K562 (cell line): ENCODE measurements around the gene MAL.

Experiments used
- KLF1 ChIP-seq: fragments of 450-650 bp; IDR thresholded peaks from 2 replicates; pipeline ENCODE4 v1.6.1; 2016; ENCODE audit warnings: missing genetic modification characterization, missing compliant biosample characterization
- PYGO2 ChIP-seq: fragments of 450-650 bp; IDR thresholded peaks from 2 replicates; pipeline ENCODE4 v1.6.1; 2016; ENCODE audit warnings: mild to moderate bottlenecking, missing genetic modification characterization, moderate library complexity, missing compliant biosample characterization
- RCOR1 ChIP-seq, 2 experiments: IDR thresholded peaks; 2 replicates each; pipeline ENCODE4 v1.6.1; 2012; ENCODE audit warnings: low read depth in 2 of 2, low read length in 2 of 2, borderline replicate concordance in 1 of 2, improper control_type of control experiment in 1 of 2
- RFX5 ChIP-seq: IDR thresholded peaks from 2 replicates; pipeline ENCODE4 v1.6.1; 2011; ENCODE audit warnings: low read depth, mild to moderate bottlenecking, improper control_type of control experiment, low read length
- SRSF1 ChIP-seq: fragments of 200-400 bp; formaldehyde crosslinking; IDR thresholded peaks from 2 replicates; pipeline ENCODE4 v1.6.1; 2017; ENCODE audit warnings: mild to moderate bottlenecking, low read depth, low read length, moderate library complexity
- YBX1 ChIP-seq: fragments of 450-650 bp; IDR thresholded peaks from 2 replicates; pipeline ENCODE4 v1.7.1; 2016; ENCODE audit warnings: mild to moderate bottlenecking
- ZNF143 ChIP-seq: sonication (generic); formaldehyde crosslinking; IDR thresholded peaks from 2 replicates; pipeline ENCODE4 v1.9.0; 2022; ENCODE audit warnings: mild to moderate bottlenecking, missing genetic modification reagents
- ZNF431 ChIP-seq: sonication (generic); formaldehyde crosslinking; IDR thresholded peaks from 2 replicates; pipeline ENCODE4 v1.8.0; 2022; ENCODE audit warnings: mild to moderate bottlenecking, missing genetic modification reagents
- TF ChIP-seq, protein P1 (sequence below), 3 experiments: IDR thresholded peaks in 2 of 3; conservative IDR thresholded peaks in 1 of 3; 2 replicates each; pipeline ENCODE4 v1.5.1; 2011 to 2012; ENCODE audit warnings: low read length in 3 of 3, mild to moderate bottlenecking in 3 of 3, control low read depth in 2 of 3, improper control_type of control experiment in 1 of 3, inconsistent platforms in 1 of 3, low read depth in 1 of 3, mixed read lengths in 1 of 3, moderate library complexity in 1 of 3; ENCODE audit not compliant: insufficient read depth in 2 of 3
- TF ChIP-seq, protein P2 (sequence below), 2 experiments: fragments of 450-650 bp; formaldehyde crosslinking in 1 of 2; IDR thresholded peaks; 2 replicates each; pipeline versions ENCODE4 v1.4.0 to v1.6.1; 2014 to 2020; ENCODE audit warnings: mild to moderate bottlenecking in 2 of 2, borderline replicate concordance in 1 of 2, low read depth in 1 of 2
- TF ChIP-seq, protein P3 (sequence below): sonication (generic); formaldehyde crosslinking; IDR thresholded peaks from 2 replicates; pipeline ENCODE4 v1.8.0; 2022; ENCODE audit warnings: mild to moderate bottlenecking, missing genetic modification reagents, borderline replicate concordance

DNA sequence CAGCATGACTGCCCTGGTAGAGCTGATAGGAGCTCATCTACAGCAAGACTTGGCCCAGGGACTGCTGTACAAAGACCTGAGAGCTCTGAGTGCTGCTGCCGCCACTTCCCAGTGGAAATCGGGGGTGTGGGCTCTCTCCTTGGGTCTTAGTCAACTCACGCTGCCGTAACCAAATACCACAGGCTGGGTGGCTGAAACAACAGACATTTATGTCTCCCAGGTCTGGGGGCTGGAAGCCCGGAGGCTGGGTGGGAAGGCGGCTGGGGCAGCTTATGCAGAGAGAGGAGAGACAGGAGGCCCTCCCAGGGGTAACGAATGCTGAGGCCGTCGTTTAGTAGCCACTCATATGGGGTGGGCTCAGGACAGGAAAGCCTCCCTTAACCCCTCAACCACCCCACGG is 15.4 kb upstream of the MAL start:
- TF ChIP-seq, protein P1, sequence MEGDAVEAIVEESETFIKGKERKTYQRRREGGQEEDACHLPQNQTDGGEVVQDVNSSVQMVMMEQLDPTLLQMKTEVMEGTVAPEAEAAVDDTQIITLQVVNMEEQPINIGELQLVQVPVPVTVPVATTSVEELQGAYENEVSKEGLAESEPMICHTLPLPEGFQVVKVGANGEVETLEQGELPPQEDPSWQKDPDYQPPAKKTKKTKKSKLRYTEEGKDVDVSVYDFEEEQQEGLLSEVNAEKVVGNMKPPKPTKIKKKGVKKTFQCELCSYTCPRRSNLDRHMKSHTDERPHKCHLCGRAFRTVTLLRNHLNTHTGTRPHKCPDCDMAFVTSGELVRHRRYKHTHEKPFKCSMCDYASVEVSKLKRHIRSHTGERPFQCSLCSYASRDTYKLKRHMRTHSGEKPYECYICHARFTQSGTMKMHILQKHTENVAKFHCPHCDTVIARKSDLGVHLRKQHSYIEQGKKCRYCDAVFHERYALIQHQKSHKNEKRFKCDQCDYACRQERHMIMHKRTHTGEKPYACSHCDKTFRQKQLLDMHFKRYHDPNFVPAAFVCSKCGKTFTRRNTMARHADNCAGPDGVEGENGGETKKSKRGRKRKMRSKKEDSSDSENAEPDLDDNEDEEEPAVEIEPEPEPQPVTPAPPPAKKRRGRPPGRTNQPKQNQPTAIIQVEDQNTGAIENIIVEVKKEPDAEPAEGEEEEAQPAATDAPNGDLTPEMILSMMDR (IDR thresholded peaks at IDR 0.05 in 2 of 3, conservative IDR thresholded peaks at IDR 0.05 in 1 of 3; ENCODE audit: insufficient read depth in 2 of 3, low read depth in 1 of 3, low read length in 3 of 3) = no peak
- TF ChIP-seq ZNF143 (CRISPR knock-in tag) = no peak
- TF ChIP-seq, protein P2, sequence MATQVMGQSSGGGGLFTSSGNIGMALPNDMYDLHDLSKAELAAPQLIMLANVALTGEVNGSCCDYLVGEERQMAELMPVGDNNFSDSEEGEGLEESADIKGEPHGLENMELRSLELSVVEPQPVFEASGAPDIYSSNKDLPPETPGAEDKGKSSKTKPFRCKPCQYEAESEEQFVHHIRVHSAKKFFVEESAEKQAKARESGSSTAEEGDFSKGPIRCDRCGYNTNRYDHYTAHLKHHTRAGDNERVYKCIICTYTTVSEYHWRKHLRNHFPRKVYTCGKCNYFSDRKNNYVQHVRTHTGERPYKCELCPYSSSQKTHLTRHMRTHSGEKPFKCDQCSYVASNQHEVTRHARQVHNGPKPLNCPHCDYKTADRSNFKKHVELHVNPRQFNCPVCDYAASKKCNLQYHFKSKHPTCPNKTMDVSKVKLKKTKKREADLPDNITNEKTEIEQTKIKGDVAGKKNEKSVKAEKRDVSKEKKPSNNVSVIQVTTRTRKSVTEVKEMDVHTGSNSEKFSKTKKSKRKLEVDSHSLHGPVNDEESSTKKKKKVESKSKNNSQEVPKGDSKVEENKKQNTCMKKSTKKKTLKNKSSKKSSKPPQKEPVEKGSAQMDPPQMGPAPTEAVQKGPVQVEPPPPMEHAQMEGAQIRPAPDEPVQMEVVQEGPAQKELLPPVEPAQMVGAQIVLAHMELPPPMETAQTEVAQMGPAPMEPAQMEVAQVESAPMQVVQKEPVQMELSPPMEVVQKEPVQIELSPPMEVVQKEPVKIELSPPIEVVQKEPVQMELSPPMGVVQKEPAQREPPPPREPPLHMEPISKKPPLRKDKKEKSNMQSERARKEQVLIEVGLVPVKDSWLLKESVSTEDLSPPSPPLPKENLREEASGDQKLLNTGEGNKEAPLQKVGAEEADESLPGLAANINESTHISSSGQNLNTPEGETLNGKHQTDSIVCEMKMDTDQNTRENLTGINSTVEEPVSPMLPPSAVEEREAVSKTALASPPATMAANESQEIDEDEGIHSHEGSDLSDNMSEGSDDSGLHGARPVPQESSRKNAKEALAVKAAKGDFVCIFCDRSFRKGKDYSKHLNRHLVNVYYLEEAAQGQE (IDR thresholded peaks at IDR 0.05; ENCODE audit: borderline replicate concordance) = no peak
- TF ChIP-seq, protein P2 (CRISPR knock-in tag; IDR thresholded peaks at IDR 0.05; ENCODE audit: low read depth) = no peak
- no peak for TF ChIP-seq ZNF431 (CRISPR knock-in tag)
- TF ChIP-seq, protein P3, sequence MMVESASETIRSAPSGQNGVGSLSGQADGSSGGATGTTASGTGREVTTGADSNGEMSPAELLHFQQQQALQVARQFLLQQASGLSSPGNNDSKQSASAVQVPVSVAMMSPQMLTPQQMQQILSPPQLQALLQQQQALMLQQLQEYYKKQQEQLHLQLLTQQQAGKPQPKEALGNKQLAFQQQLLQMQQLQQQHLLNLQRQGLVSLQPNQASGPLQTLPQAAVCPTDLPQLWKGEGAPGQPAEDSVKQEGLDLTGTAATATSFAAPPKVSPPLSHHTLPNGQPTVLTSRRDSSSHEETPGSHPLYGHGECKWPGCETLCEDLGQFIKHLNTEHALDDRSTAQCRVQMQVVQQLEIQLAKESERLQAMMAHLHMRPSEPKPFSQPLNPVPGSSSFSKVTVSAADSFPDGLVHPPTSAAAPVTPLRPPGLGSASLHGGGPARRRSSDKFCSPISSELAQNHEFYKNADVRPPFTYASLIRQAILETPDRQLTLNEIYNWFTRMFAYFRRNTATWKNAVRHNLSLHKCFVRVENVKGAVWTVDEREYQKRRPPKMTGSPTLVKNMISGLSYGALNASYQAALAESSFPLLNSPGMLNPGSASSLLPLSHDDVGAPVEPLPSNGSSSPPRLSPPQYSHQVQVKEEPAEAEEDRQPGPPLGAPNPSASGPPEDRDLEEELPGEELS (CRISPR knock-in tag) = no peak
- no peak for TF ChIP-seq SRSF1
- TF ChIP-seq RCOR1 (IDR thresholded peaks at IDR 0.05; ENCODE audit: borderline replicate concordance in 1 of 2, low read depth in 2 of 2, low read length in 2 of 2) = no peak
- no peak for TF ChIP-seq YBX1
- no peak for TF ChIP-seq RFX5
- TF ChIP-seq PYGO2 (tag) = no peak
- no peak for TF ChIP-seq KLF1 (tag)
